K562 (cell line): ENCODE results near the gene CRADD. TPM values are rescaled to one million over a fixed set of nuclear protein-coding genes. Genes with fewer than 3 reads are reported as not detected.
A peak's percentile ranks its signal among the peaks of the same experiment; 100 is the strongest.

Experiments
- ARID1B ChIP-seq: fragments of 450-650 bp; IDR thresholded peaks from 2 replicates; pipeline ENCODE4 v1.6.1; 2016; ENCODE audit warnings: antibody characterized with exemption, mild to moderate bottlenecking, inconsistent platforms
- C11orf30 ChIP-seq: fragments of 450-650 bp; IDR thresholded peaks from 2 replicates; pipeline ENCODE4 v1.6.1; 2016; ENCODE audit warnings: low read depth, mild to moderate bottlenecking
- CEBPB ChIP-seq: fragments of 450-650 bp; IDR thresholded peaks from 2 replicates; pipeline ENCODE4 v1.6.1; 2016; ENCODE audit warnings: missing genetic modification characterization, missing compliant biosample characterization
- E2F4 ChIP-seq: sonication (generic); formaldehyde crosslinking; IDR thresholded peaks from 2 replicates; pipeline ENCODE4 v1.8.0; 2022; ENCODE audit warnings: mild to moderate bottlenecking, low read depth, missing genetic modification reagents
- ETS1 ChIP-seq: conservative IDR thresholded peaks from 2 replicates; pipeline ENCODE4 v1.6.1; 2011; ENCODE audit warnings: low read depth, mild to moderate bottlenecking, low read length; ENCODE audit not compliant: control insufficient read depth
- FUS ChIP-seq: fragments of 200-400 bp; formaldehyde crosslinking; optimal IDR thresholded peaks from 2 replicates; pipeline ENCODE3; 2017; ENCODE audit warnings: low read depth, low read length
- KDM2B ChIP-seq: fragments of 250-450 bp; sonication (Bioruptor Pico); IDR thresholded peaks from 2 replicates; pipeline ENCODE4 v1.8.0; 2021; ENCODE audit warnings: mild to moderate bottlenecking, moderate library complexity
- MIER1 ChIP-seq: fragments of 450-650 bp; IDR thresholded peaks from 2 replicates; pipeline ENCODE4 v1.6.1; 2016; ENCODE audit warnings: antibody characterized with exemption, mild to moderate bottlenecking, low read depth
- NKRF ChIP-seq: fragments of 450-650 bp; IDR thresholded peaks from 2 replicates; pipeline ENCODE4 v1.6.1; 2016; ENCODE audit warnings: borderline replicate concordance
- PCBP1 ChIP-seq: fragments of 200-400 bp; formaldehyde crosslinking; IDR thresholded peaks from 2 replicates; pipeline ENCODE4 v1.6.1; 2018; ENCODE audit warnings: mild to moderate bottlenecking, low read depth, low read length; ENCODE audit not compliant: poor library complexity, severe bottlenecking
- RBM22 ChIP-seq: fragments of 200-400 bp; formaldehyde crosslinking; IDR thresholded peaks from 2 replicates; pipeline ENCODE4 v1.6.1; 2018; ENCODE audit warnings: low read length, low read depth; ENCODE audit not compliant: poor library complexity, severe bottlenecking
- SPI1 ChIP-seq: IDR thresholded peaks from 2 replicates; pipeline ENCODE4 v1.6.1; 2011; ENCODE audit warnings: low read depth, low read length, control low read depth, borderline replicate concordance
- STAT6 ChIP-seq: sonication (generic); formaldehyde crosslinking; IDR thresholded peaks from 2 replicates; pipeline ENCODE4 v1.8.1; 2023; ENCODE audit warnings: mild to moderate bottlenecking, missing genetic modification reagents
- TGIF2 ChIP-seq: sonication (generic); formaldehyde crosslinking; IDR thresholded peaks from 2 replicates; pipeline ENCODE4 v1.8.1; 2022; ENCODE audit warnings: mild to moderate bottlenecking, missing genetic modification reagents, moderate library complexity
- TRIM24 ChIP-seq, 2 experiments: fragments of 450-650 bp; IDR thresholded peaks; 2 replicates each; pipeline ENCODE4 v1.6.1; 2016
- TSC22D4 ChIP-seq: fragments of 450-650 bp; IDR thresholded peaks from 2 replicates; pipeline ENCODE4 v1.6.1; 2016; ENCODE audit warnings: missing genetic modification characterization, missing biosample characterization, control low read depth
- ZNF12 ChIP-seq: sonication (generic); formaldehyde crosslinking; IDR thresholded peaks from 2 replicates; pipeline ENCODE4 v1.4.0; 2020; ENCODE audit warnings: mild to moderate bottlenecking, missing genetic modification reagents
- ZNF3 ChIP-seq: fragments of 250-450 bp; sonication (Bioruptor Pico); IDR thresholded peaks from 2 replicates; pipeline ENCODE4 v1.5.0; 2021; ENCODE audit warnings: mild to moderate bottlenecking, moderate library complexity
- ZNF668 ChIP-seq: fragments of 250-450 bp; sonication (Bioruptor Pico); IDR thresholded peaks from 2 replicates; pipeline ENCODE4 v1.8.0; 2022; ENCODE audit warnings: mild to moderate bottlenecking, inconsistent platforms
- ZNF780A ChIP-seq: fragments of 250-450 bp; sonication (Bioruptor Pico); IDR thresholded peaks from 2 replicates; pipeline ENCODE4 v1.5.0; 2021; ENCODE audit warnings: mild to moderate bottlenecking
- ZSCAN29 ChIP-seq: fragments of 450-650 bp; IDR thresholded peaks from 2 replicates; pipeline ENCODE4 v1.6.1; 2017
- polyA plus RNA-seq, 8 experiments: library from polyadenylated mRNA; depleted of rRNA in 4 of 8; stranded (reverse) in 5 of 8; unstranded in 3 of 8; fragments of >200 nt; fragmentation: Nextera tagmentation in 2 of 8; fragmentation: Illumina TruSeq in 1 of 8; extraction: Ambion mirVana in 2 of 8; extraction: Trizol in 1 of 8; gene quantifications; 2 replicates each; pipeline versions ENCODE4 v1.2.1 to v1.2.3, GENCODE V29; 2011 to 2014; ENCODE audit warnings: inconsistent platforms in 1 of 8, missing spikeins in 1 of 8
- total RNA-seq, 7 experiments: library from RNA; depleted of rRNA in 6 of 7; stranded (reverse); fragments of >200 nt in 6 of 7; fragmentation: Illumina TruSeq in 2 of 7; extraction: Trizol in 2 of 7; gene quantifications; 2 replicates each; pipeline versions ENCODE4 v1.2.1 to v1.2.3, GENCODE V29; 2011 to 2021; ENCODE audit warnings: low replicate concordance in 1 of 7

The CRADD gene
- total and polyA plus RNA-seq, 9 of the 15 experiments (the other 6 are each of a cell fraction or from before 2014, with no cell fraction given): 20.5 to 41.1 (median 25.9) TPM

GRCh38 chr12:93784339-93785086 lies 107.3 kb downstream of the CRADD start (continued):
- TF ChIP-seq STAT6 (CRISPR knock-in tag) (no peak), C11orf30 (no peak), RBM22 (no peak), CEBPB (tag) (no peak), ZNF780A (no peak), MIER1 (no peak), ARID1B (peak; percentile 82), TSC22D4 (tag) (no peak), PCBP1 (no peak), FUS (no peak), ZSCAN29 (no peak), TGIF2 (CRISPR knock-in tag) (no peak), KDM2B (CRISPR knock-in tag) (no peak), ZNF12 (CRISPR knock-in tag) (no peak), NKRF (peak; percentile 63; the same call in 1 of the 2 replicates), E2F4 (CRISPR knock-in tag) (no peak), TRIM24 (IDR thresholded peaks at IDR 0.05) (peak in 1 of 2 experiments; percentile 63; a peak in 1 of 4 replicates), ETS1 (no peak), ZNF3 (CRISPR knock-in tag) (no peak), ZNF668 (no peak), SPI1 (no peak)
